DOHH2 (cell line): Measurements from ENCODE around the gene LENG1.
"Not testable (repeated sequence)": the region's sequence is repeated elsewhere in the genome, so short reads cannot be mapped to it uniquely, and the experiment has no call there.

Experiments
- CTCF ChIP-seq: fragments of 200-600 bp; sonication (generic); IDR thresholded peaks from one replicate; pipeline ENCODE4 v1.5.1; 2014; ENCODE audit warnings: antibody characterized with exemption, mild to moderate bottlenecking, low read depth, low read length; ENCODE audit not compliant: poor library complexity, severe bottlenecking
- EZH2phosphoT487 ChIP-seq: fragments of 200-600 bp; sonication (generic); IDR thresholded peaks from 2 replicates; pipeline ENCODE4 v1.6.1; 2017; ENCODE audit warnings: borderline replicate concordance, mild to moderate bottlenecking, antibody characterized with exemption, low read length, moderate library complexity, mixed read lengths

GRCh38 chr19:54181894-54182293 is 22.4 kb upstream of the LENG1 start:
- not testable (repeated sequence) for TF ChIP-seq CTCF, EZH2phosphoT487
